Motor neuron (in vitro differentiated cells): ENCODE data around the gene KCNQ4. TPM values are rescaled to one million over a fixed set of nuclear protein-coding genes. Genes with fewer than 3 reads are reported as not detected.

ENCODE experiments used
- ATAC-seq, 8 experiments: fragments of 200-7000 bp; cut with Tn5 transposase; replicated peaks in 6 of 8; 2 replicates each; pipeline ENCODE4 v1.8.0; 2021; ENCODE audit warnings: mild to moderate bottlenecking in 8 of 8, moderate library complexity in 8 of 8
- H3K27ac ChIP-seq, 2 donors: fragments of 250-450 bp; sonication (Bioruptor Pico); 2 replicates each; pipeline ENCODE4 v1.9.0; 2021; ENCODE audit warnings: antibody characterized with exemption in 2 of 2, mild to moderate bottlenecking in 2 of 2, moderate library complexity in 1 of 2
- H3K4me1 ChIP-seq, 2 donors: fragments of 250-450 bp; sonication (Bioruptor Pico); replicated peaks in 1 of 2; 2 replicates each; pipeline ENCODE4 v1.6.1; 2021; ENCODE audit warnings: antibody characterized with exemption in 2 of 2, mild to moderate bottlenecking in 2 of 2, moderate library complexity in 1 of 2
- H3K4me3 ChIP-seq, 5 donors: fragments of 250-450 bp; sonication (Bioruptor Pico); 2 replicates each; pipeline ENCODE4 v1.9.0; 2021; ENCODE audit warnings: antibody characterized with exemption in 5 of 5, mild to moderate bottlenecking in 5 of 5, moderate library complexity in 4 of 5
- WGBS, 10 experiments: fragments of 450-650 bp; shearing (Covaris generic); methylation state at CpG; one replicate each; pipeline ENCODE4 v1.0.0; 2022; 5-methylcytosine and 5-hydroxymethylcytosine counted together
- in situ Hi-C, 9 experiments: fragments of 400-800 bp; cut with MboI; loops; one replicate each; pipeline ENCODE4 v1.15.0; 2021; ENCODE audit warnings: low sequenced_read_pairs in 9 of 9, low pct_unique_long_range_greater_than_20kb in 2 of 9; ENCODE audit not compliant: unreplicated experiment in 9 of 9
- total RNA-seq, 8 experiments: library from RNA; unstranded; fragments of 300-600 nt; gene quantifications; 2 replicates each; pipeline versions ENCODE4 v1.2.3 to v1.2.4, GENCODE V29; 2022

KCNQ4 gene
- total RNA-seq, 8 experiments from 2014 or later, result 0.22 to 4.6 (median 0.53) TPM

DNA sequence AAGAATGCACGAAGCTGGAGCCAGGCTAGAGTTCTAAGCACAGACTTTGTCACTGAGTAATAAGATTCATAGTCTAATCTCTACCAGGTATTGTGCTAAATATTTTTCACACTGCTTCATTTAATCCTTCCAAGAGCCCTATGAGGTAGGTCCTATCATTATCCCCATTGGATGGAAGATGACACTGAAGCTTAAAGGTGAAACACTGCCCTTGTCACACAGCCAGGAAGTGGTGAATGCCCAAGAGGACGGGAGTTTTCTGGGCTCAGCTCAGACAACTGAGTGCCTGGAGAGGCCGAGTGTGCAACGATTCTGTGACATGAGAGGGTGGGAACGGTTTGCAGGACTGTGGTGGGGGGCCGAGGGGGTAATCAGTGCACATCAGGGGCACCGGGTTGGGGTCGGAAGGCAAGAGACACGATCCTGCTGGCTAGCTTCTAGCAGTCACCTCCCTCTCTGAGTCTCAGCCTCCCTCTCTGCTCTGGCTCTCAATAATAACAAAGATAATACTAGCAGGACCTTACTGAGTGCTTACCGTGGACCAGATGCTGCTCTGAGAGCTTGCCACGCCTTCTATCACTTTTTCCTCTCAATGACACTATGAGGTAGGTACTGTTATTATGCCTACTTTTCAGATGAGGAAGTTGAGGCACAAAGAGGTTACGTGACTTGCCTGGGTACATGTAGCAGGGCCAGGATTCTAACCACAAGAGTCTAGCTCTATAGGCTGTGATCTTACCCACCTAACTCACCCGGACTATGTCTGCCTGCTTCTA lies 12.4 kb downstream of the KCNQ4 start:
- 14 to 100% (median 76%) methylated on average over 1 to 8 of the region's 13 CpGs; no CpG with 5 or more reads in 4 of the 10 experiments for WGBS, 10 experiments
- in situ Hi-C loops, result loop anchor here in 1 of 9 experiments (10.0 kb wide), 1 partner anchor 59 kb away; no protein-coding TSS in a partner anchor
- ATAC-seq, result no peak
- Histone ChIP-seq H3K4me3 (no peak overlapping the region), H3K27ac (no peak overlapping the region), H3K4me1 (peaks cover 6 to 32% of the 10 kb centered on the region in 2 donors)

DNA sequence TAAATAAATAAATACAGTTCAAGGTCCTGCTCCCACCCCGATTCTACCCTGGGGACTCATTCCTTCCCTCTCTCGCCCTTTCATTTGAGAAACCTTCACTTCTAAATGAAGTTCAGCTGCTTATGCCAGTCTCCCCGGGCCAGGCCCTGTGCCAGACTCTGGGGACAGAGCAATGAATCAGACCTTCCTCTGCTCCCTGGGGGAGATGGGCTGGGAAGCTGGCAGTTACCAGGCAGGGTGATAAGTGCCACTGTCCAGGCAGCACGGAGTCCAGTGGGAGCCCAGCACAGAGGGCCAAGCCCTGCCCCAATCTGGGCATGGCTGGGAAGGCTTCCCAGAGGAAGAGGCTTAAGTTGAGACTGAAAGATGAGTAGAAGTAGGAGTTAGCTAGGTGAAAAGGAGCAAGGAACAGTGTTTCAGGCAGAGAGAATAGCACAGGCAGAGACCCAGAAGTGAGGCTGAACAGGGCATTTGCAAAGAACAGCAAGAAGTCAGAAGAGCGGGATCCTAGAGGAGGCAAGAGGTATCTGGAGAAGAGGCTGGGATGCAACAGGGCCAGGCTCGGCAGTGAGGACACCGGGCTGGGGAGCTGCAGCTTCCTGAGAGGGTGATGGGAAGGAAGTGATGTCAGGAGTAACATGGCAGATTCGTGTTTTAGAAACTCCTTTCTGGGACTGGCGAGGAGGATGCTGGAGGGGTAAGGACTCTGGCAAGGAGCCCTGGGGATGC lies 13.5 kb downstream of the KCNQ4 start:
- H3K4me3 ChIP-seq, result no peak overlapping the region
- peaks cover 6 to 40% of the 10 kb centered on the region in 2 donors for H3K4me1 ChIP-seq
- ATAC-seq, result peak in 1 of 8 experiments; percentile 5
- no peak overlapping the region for H3K27ac ChIP-seq
- in situ Hi-C loops, result loop anchor here in 1 of 9 experiments (10.0 kb wide), 1 partner anchor 58 kb away; no protein-coding TSS in a partner anchor
- WGBS, 10 experiments, result 18 to 89% (median 68%) methylated on average over 1 to 9 of the region's 9 CpGs; no CpG with 5 or more reads in 1 of the 10 experiments

DNA sequence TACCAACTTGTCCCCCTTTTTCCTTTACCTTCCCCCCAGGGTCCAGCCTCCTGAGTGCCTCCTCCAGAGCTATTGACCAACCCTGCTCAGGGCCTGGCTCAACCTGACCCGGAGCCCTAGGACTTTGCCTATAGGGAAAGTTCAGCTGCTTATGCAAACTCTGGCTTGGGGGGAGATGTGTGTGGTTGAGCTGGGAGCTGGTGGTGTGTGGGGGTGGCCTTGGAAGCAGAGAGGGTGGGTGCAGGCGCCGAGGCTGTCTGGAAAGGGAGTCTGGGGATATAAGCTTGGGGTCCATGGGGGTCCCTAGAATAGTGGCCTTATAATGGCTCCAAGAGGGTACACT lies 14.1 kb downstream of the KCNQ4 start:
- Histone ChIP-seq H3K27ac (no peak overlapping the region), H3K4me1 (peaks cover 6 to 37% of the 10 kb centered on the region in 2 donors), H3K4me3 (no peak overlapping the region)
- ATAC-seq, result no peak
- 20 to 79% methylated on average over 1 to 2 of the region's 3 CpGs; no CpG with 5 or more reads in 8 of the 10 experiments for WGBS, 10 experiments
- in situ Hi-C loops, result loop anchor here in 1 of 9 experiments (10.0 kb wide), 1 partner anchor 57 kb away; no protein-coding TSS in a partner anchor

- no peak overlapping the region for H3K4me3 ChIP-seq
- peak in 4 of 8 experiments; percentile 10 to 69 (median 40) for ATAC-seq
- H3K27ac ChIP-seq, result no peak overlapping the region
- in situ Hi-C loops, result loop anchor here in 1 of 9 experiments (10.0 kb wide), 1 partner anchor 56 kb away; no protein-coding TSS in a partner anchor
- 17 to 95% (median 86%) methylated on average over 1 to 7 of the region's 8 CpGs; no CpG with 5 or more reads in 4 of the 10 experiments for WGBS, 10 experiments
- peaks cover 6 to 40% of the 10 kb centered on the region in 2 donors for H3K4me1 ChIP-seq
Observed at GRCh38 chr1:40798366-40799281, 15.0 kb downstream of the KCNQ4 start.

DNA sequence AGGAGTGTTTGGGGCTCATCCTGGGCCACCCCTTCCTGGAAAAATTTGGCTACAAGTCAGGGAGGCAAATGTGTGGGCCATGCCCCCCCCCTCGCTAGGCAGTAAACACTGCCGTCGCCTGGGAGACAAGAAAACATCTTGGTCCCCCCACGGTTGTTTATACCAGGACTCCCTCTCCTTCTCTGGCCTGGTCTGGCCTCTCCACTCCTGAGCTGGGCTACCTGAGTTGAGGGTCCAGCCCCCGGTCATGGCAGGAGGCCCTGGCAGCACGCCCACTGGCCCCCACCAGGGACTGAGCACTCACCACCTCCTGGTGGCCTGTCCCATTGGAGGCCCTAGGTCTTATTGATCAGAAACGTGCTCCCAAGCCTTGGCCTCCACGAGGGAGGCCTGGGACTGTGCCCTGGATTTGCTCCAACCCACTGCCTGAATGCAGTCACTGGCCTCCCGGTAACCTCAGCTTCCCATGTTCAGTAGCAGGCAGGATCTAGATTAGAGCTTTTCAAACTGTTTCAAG lies 15.8 kb downstream of the KCNQ4 start:
- Histone ChIP-seq H3K4me3 (no peak overlapping the region), H3K4me1 (peaks cover 6 to 40% of the 10 kb centered on the region in 2 donors), H3K27ac (no peak overlapping the region)
- peak in 4 of 8 experiments; percentile 15 to 68 (median 34) for ATAC-seq
- 0 to 60% (median 21%) methylated on average over 1 to 6 of the region's 9 CpGs; no CpG with 5 or more reads in 4 of the 10 experiments for WGBS, 10 experiments
- in situ Hi-C loops, result loop anchor here in 1 of 9 experiments (10.0 kb wide), 1 partner anchor 55 kb away; no protein-coding TSS in a partner anchor

GRCh38 chr1:40801742-40802077 lies 18.1 kb downstream of the KCNQ4 start:
- 69 to 80% (median 73%) methylated on average over 1 to 2 of the region's 3 CpGs; no CpG with 5 or more reads in 7 of the 10 experiments for WGBS, 10 experiments
- H3K4me1 ChIP-seq, result peaks cover 6 to 46% of the 10 kb centered on the region in 2 donors
- no peak for ATAC-seq
- H3K27ac ChIP-seq, result no peak overlapping the region
- no peak overlapping the region for H3K4me3 ChIP-seq
- in situ Hi-C loops, result no loop called here

DNA sequence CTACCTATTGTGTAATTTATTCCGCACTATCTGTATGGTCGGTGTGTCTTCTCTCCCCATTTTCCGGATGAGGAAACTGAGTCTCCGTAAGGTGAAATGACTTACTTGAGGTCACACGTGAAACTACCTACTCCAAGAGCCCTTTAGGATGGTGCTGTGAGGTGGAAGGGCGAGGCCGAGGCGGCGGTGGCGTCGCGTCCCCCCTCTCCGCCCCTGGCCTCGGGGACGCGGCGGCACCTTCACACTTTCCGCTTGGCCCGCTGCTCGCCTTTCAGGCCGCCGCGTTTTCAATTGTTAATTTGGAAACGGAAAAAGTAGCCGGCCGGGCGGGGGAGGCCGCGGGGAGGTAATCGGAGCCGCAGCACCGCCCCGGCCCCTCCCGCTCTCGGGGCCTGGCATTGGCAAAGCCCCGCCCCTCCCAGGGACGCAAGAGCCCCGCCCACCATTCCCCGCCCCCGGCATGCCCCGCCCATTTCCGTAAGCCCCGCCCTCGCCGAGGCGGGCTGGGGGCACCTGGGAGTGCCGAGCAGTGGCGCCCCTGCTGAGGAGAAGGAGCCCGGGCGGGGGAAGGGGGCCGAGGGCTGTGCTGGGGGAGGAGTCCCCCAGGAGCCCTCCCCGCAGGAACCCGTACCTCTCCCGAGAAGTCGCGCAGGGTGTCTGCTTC lies 18.6 kb downstream of the KCNQ4 start:
- Histone ChIP-seq H3K4me3 (peak overlapping the region in 3 of 5 donors; percentile 6 to 19 (median 7)), H3K27ac (no peak overlapping the region), H3K4me1 (peaks cover 10 to 51% of the 10 kb centered on the region in 2 donors)
- 0 to 21% (median 12%) methylated on average over 1 to 19 of the region's 56 CpGs; no CpG with 5 or more reads in 4 of the 10 experiments for WGBS, 10 experiments
- ATAC-seq, result peak in 7 of 8 experiments; percentile 39 to 91 (median 70)
- in situ Hi-C loops, result no loop called here

- ATAC-seq, result no peak
- no peak overlapping the region for H3K4me3 ChIP-seq
- H3K27ac ChIP-seq, result no peak overlapping the region
- in situ Hi-C loops, result no loop called here
- H3K4me1 ChIP-seq, result peaks cover 14 to 56% of the 10 kb centered on the region in 2 donors
- 0 to 67% (median 34%) methylated on average over 1 to 3 of the region's 4 CpGs; no CpG with 5 or more reads in 5 of the 10 experiments for WGBS, 10 experiments
Observed at GRCh38 chr1:40802742-40803113, 19.1 kb downstream of the KCNQ4 start.

GRCh38 chr1:40803447-40803846 lies 19.9 kb downstream of the KCNQ4 start:
- whole genome bisulfite sequencing, 10 experiments, result 33 to 100% (median 80%) methylated on average over 1 to 2 of the region's 3 CpGs; no CpG with 5 or more reads in 6 of the 10 experiments
- Histone ChIP-seq H3K4me3 (no peak overlapping the region), H3K27ac (no peak overlapping the region), H3K4me1 (peaks cover 14 to 63% of the 10 kb centered on the region in 2 donors)
- in situ Hi-C loops, result no loop called here
- ATAC-seq, result no peak

- in situ Hi-C loops, result no loop called here
- no peak overlapping the region for H3K27ac ChIP-seq
- 21 to 64% (median 45%) methylated on average over 1 to 2 of the region's 2 CpGs; no CpG with 5 or more reads in 6 of the 10 experiments for WGBS, 10 experiments
- no peak for ATAC-seq
- peaks cover 14 to 63% of the 10 kb centered on the region in 2 donors for H3K4me1 ChIP-seq
- no peak overlapping the region for H3K4me3 ChIP-seq
Observed at GRCh38 chr1:40803902-40804301, 20.3 kb downstream of the KCNQ4 start.

GRCh38 chr1:40806240-40806639 lies 22.7 kb downstream of the KCNQ4 start:
- in situ Hi-C loops, result no loop called here
- no peak for ATAC-seq
- no peak overlapping the region for H3K4me3 ChIP-seq
- 0 to 100% (median 88%) methylated on average over 1 to 3 of the region's 3 CpGs; no CpG with 5 or more reads in 3 of the 10 experiments for WGBS, 10 experiments
- H3K27ac ChIP-seq, result no peak overlapping the region
- H3K4me1 ChIP-seq, result peaks cover 10 to 45% of the 10 kb centered on the region in 2 donors
